SK-N-SH (cell line): ENCODE measurements around the gene ATG2A. TPM values are rescaled to one million over a fixed set of nuclear protein-coding genes. Genes with fewer than 3 reads are reported as not detected.
A peak's percentile ranks its signal among the peaks of the same experiment; 100 is the strongest.

ENCODE experiments used
- CTCF ChIA-PET: fragments of 300-600, 350-600 bp; formaldehyde crosslinking; extraction: SDS; loops from one replicate; lab custom pipeline; 2021; lab: Yijun Ruan, JAX
- POLR2A ChIA-PET: fragments of 350-600 bp; sonication (Branson Sonifier 250); formaldehyde crosslinking; extraction: SDS; loops from one replicate; lab custom pipeline; 2020; ENCODE audit warnings: antibody characterized with exemption, inconsistent platforms; lab: Yijun Ruan, JAX
- DNase-seq: peaks from one replicate; pipeline ENCODE4 v3.0.0; 2012
- H2AFZ ChIP-seq: fragments of 200-600 bp; sonication (generic); 2 replicates; pipeline ENCODE4 v1.8.1; 2016; ENCODE audit warnings: antibody characterized with exemption, mild to moderate bottlenecking, low read depth
- H3F3A ChIP-seq: fragments of 200-600 bp; sonication (generic); replicated peaks from 2 replicates; pipeline ENCODE3; 2016; ENCODE audit warnings: antibody characterized with exemption, mild to moderate bottlenecking; ENCODE audit not compliant: insufficient read depth
- H3K27ac ChIP-seq, 2 experiments: fragments of 200-500 bp in 1 of 2; fragments of 200-600 bp in 1 of 2; sonication (Bioruptor generic) in 1 of 2; sonication (generic), shearing (Covaris generic) in 1 of 2; 2 replicates each; pipeline versions ENCODE4 v1.5.1 to v1.6.1; 2014 to 2016; ENCODE audit warnings: low read depth in 2 of 2, inconsistent platforms in 1 of 2, low read length in 1 of 2, mild to moderate bottlenecking in 1 of 2, mixed read lengths in 1 of 2
- H3K27me3 ChIP-seq: fragments of 200-600 bp; sonication (generic), shearing (Covaris generic); 2 replicates; pipeline ENCODE4 v1.6.1; 2016; ENCODE audit warnings: mixed run types; ENCODE audit not compliant: insufficient read depth
- H3K36me3 ChIP-seq, 2 experiments: fragments of 200-500 bp in 1 of 2; fragments of 200-600 bp in 1 of 2; sonication (Bioruptor generic) in 1 of 2; sonication (generic) in 1 of 2; replicated peaks in 1 of 2; 2 replicates each; pipeline versions ENCODE3 to v1.5.1; 2014 to 2016; ENCODE audit warnings: low read length in 1 of 2, mild to moderate bottlenecking in 1 of 2; ENCODE audit not compliant: insufficient read depth in 2 of 2, control insufficient read depth in 1 of 2
- H3K4me1 ChIP-seq, 2 experiments: fragments of 200-500 bp in 1 of 2; fragments of 200-600 bp in 1 of 2; sonication (Bioruptor generic) in 1 of 2; sonication (generic), shearing (Covaris generic) in 1 of 2; 2 replicates each; pipeline versions ENCODE4 v1.5.1 to v1.6.1; 2014 to 2016; ENCODE audit warnings: low read depth in 1 of 2, low read length in 1 of 2, mixed run types in 1 of 2; ENCODE audit not compliant: insufficient read depth in 2 of 2, control insufficient read depth in 1 of 2
- H3K4me2 ChIP-seq: fragments of 200-600 bp; sonication (generic), shearing (Covaris generic); 2 replicates; pipeline ENCODE4 v1.6.1; 2017; ENCODE audit warnings: mixed run types
- H3K4me3 ChIP-seq, 2 experiments: fragments of 200-500 bp in 1 of 2; fragments of 200-600 bp in 1 of 2; sonication (Bioruptor generic) in 1 of 2; sonication (generic), shearing (Covaris generic) in 1 of 2; 2 replicates each; pipeline versions ENCODE4 v1.5.1 to v1.8.1; 2014 to 2016; ENCODE audit warnings: low read depth in 2 of 2, inconsistent platforms in 1 of 2, low read length in 1 of 2, mild to moderate bottlenecking in 1 of 2, mixed read lengths in 1 of 2, moderate library complexity in 1 of 2
- H3K79me2 ChIP-seq: fragments of 200-600 bp; sonication (generic); 2 replicates; pipeline ENCODE4 v1.8.1; 2017; ENCODE audit warnings: mild to moderate bottlenecking; ENCODE audit not compliant: insufficient read depth
- H3K9ac ChIP-seq: fragments of 200-600 bp; sonication (generic); 2 replicates; pipeline ENCODE4 v1.6.1; 2017; ENCODE audit warnings: mixed run types
- H3K9me2 ChIP-seq: fragments of 200-600 bp; sonication (generic); 2 replicates; pipeline ENCODE4 v1.6.1; 2017; ENCODE audit warnings: mixed run types
- H3K9me3 ChIP-seq: fragments of 200-600 bp; sonication (generic); 2 replicates; pipeline ENCODE4 v1.6.1; 2017; ENCODE audit warnings: mixed run types, mild to moderate bottlenecking, moderate library complexity
- H4K20me1 ChIP-seq: fragments of 200-600 bp; sonication (generic); 2 replicates; pipeline ENCODE4 v1.6.1; 2017; ENCODE audit warnings: mild to moderate bottlenecking, mixed run types; ENCODE audit not compliant: insufficient read depth
- CHD2 ChIP-seq: fragments of 150-350 bp; IDR thresholded peaks from 2 replicates; pipeline ENCODE4 v1.6.1; 2018; ENCODE audit warnings: low read length; ENCODE audit not compliant: partially characterized antibody
- ELF1 ChIP-seq: IDR thresholded peaks from 2 replicates; pipeline ENCODE4 v1.4.0; 2012
- EZH2phosphoT487 ChIP-seq: fragments of 200-600 bp; sonication (generic); IDR thresholded peaks from 2 replicates; pipeline ENCODE4 v1.6.1; 2017; ENCODE audit warnings: low read depth, mixed run types, mild to moderate bottlenecking, antibody characterized with exemption, moderate library complexity, borderline replicate concordance
- FOSL2 ChIP-seq: IDR thresholded peaks from 2 replicates; pipeline ENCODE4 v1.4.0; 2012; ENCODE audit warnings: low read depth, mild to moderate bottlenecking, moderate library complexity, borderline replicate concordance
- FOXJ3 ChIP-seq: sonication (generic); formaldehyde crosslinking; IDR thresholded peaks from 2 replicates; pipeline ENCODE4 v1.5.1; 2020; ENCODE audit warnings: mild to moderate bottlenecking, missing genetic modification reagents
- GABPA ChIP-seq: IDR thresholded peaks from 2 replicates; pipeline ENCODE4 v1.4.0; 2012; ENCODE audit warnings: low read depth, mild to moderate bottlenecking
- MAX ChIP-seq: IDR thresholded peaks from 2 replicates; pipeline ENCODE4 v1.4.0; 2012; ENCODE audit warnings: low read depth
- MEF2A ChIP-seq: IDR thresholded peaks from 2 replicates; pipeline ENCODE4 v1.4.0; 2012; ENCODE audit warnings: low read depth, borderline replicate concordance
- NRF1 ChIP-seq: IDR thresholded peaks from 2 replicates; pipeline ENCODE4 v1.6.1; 2012; ENCODE audit warnings: low read depth, mild to moderate bottlenecking, low read length
- POLR2AphosphoS5 ChIP-seq: IDR thresholded peaks from 2 replicates; pipeline ENCODE4 v1.6.1; 2012; ENCODE audit warnings: low read depth, low read length
- RCOR1 ChIP-seq: fragments of 150-350 bp; IDR thresholded peaks from 2 replicates; pipeline ENCODE4 v1.6.1; 2017; ENCODE audit warnings: antibody characterized with exemption, low read length
- RXRA ChIP-seq: IDR thresholded peaks from 2 replicates; pipeline ENCODE4 v1.4.0; 2012; ENCODE audit warnings: low read depth, mild to moderate bottlenecking, borderline replicate concordance
- SIN3A ChIP-seq: IDR thresholded peaks from 2 replicates; pipeline ENCODE4 v1.6.1; 2012; ENCODE audit warnings: low read depth, mild to moderate bottlenecking, low read length, moderate library complexity, borderline replicate concordance
- SMC3 ChIP-seq: IDR thresholded peaks from 2 replicates; pipeline ENCODE4 v1.6.1; 2012; ENCODE audit warnings: low read depth, low read length, improper control_type of control experiment
- TAF1 ChIP-seq: IDR thresholded peaks from 2 replicates; pipeline ENCODE4 v1.6.1; 2012; ENCODE audit warnings: low read depth, mild to moderate bottlenecking, low read length, moderate library complexity, borderline replicate concordance
- TEAD4 ChIP-seq: IDR thresholded peaks from 2 replicates; pipeline ENCODE4 v1.4.0; 2012; ENCODE audit warnings: mild to moderate bottlenecking, borderline replicate concordance; ENCODE audit not compliant: insufficient read depth
- USF2 ChIP-seq: fragments of 150-350 bp; IDR thresholded peaks from 2 replicates; pipeline ENCODE4 v1.6.1; 2017; ENCODE audit warnings: antibody characterized with exemption, low read length, low read depth, borderline replicate concordance
- ZBTB33 ChIP-seq: IDR thresholded peaks from 2 replicates; pipeline ENCODE4 v1.4.0; 2012; ENCODE audit warnings: low read depth, borderline replicate concordance
- WGBS: methylation state at CpG from one replicate; pipeline ENCODE4 v1.1.6; 2017; ENCODE audit warnings: low lambda C conversion rate; 5-methylcytosine and 5-hydroxymethylcytosine counted together
- polyA plus RNA-seq, 3 experiments: library from polyadenylated mRNA; depleted of rRNA; stranded (reverse); fragments of >200 nt; gene quantifications; 2 replicates each; pipeline ENCODE4 v1.2.3, GENCODE V29; 2012

Gene ATG2A
- polyA plus RNA-seq, 1 of the 3 experiments (the other 2 are of a cell fraction): 7.1 TPM

GRCh38 chr11:64879244-64879900 lies 37.6 kb downstream of the ATG2A start:
- Histone ChIP-seq H3K4me1 (peaks cover 6 to 32% of the 10 kb centered on the region in 2 experiments; a peak in 2 of 4 replicates), H3K27me3 (no peaks in the 10 kb centered on the region), H3K36me3 (peaks cover 3 to 5% of the 10 kb centered on the region in 2 experiments), H3K79me2 (peaks cover 40% of the 10 kb centered on the region), H2AFZ (peak overlapping the region; percentile 68), H3K4me3 (peak overlapping the region; percentile 88 to 95), H4K20me1 (peaks cover 24% of the 10 kb centered on the region), H3K27ac (peak overlapping the region; percentile 76 to 77), H3K9me2 (no peaks in the 10 kb centered on the region), H3F3A (no peaks in the 10 kb centered on the region), H3K9ac (peak overlapping the region; percentile 89), H3K9me3 (no peaks in the 10 kb centered on the region), H3K4me2 (peak overlapping the region; percentile 98)
- POLR2A ChIA-PET: interaction anchor here (1.3 to 1.7 kb wide), 2 partner anchors 9 to 23 kb away, joined by 5 to 8 read pairs; no protein-coding TSS in a partner anchor
- WGBS: 27% methylated on average over 16 of the region's 16 CpGs
- CTCF ChIA-PET: interaction anchor here (0.7 to 26.7 kb wide), 9 partner anchors 8 to 238 kb away, joined by 3 to 530 read pairs (median 5); partner anchors contain the start of genes ATG2A, CDC42BPG and ZNHIT2
- TF ChIP-seq MEF2A (no peak), RXRA (no peak)
- DNase-seq: no peak

- peaks cover 8% of the 10 kb centered on the region in 2 experiments for H3K36me3 ChIP-seq
- peaks cover 6 to 32% of the 10 kb centered on the region in 2 experiments; a peak in 2 of 4 replicates for H3K4me1 ChIP-seq
- H3K9ac ChIP-seq: peak within 1 kb of the TSS; percentile 89
- no peaks in the 10 kb centered on the region for H3K9me2 ChIP-seq
- H3K79me2 ChIP-seq: peaks cover 47% of the 10 kb centered on the region
- WGBS: 0% methylated on average over 14 of the region's 75 CpGs
- H3K4me2 ChIP-seq: peak within 1 kb of the TSS; percentile 98
- POLR2A ChIA-PET: interaction anchor here (0.9 to 1.7 kb wide), 5 partner anchors 10 to 243 kb away, joined by 4 to 8 read pairs (median 5); partner anchors contain the start of genes FAU, MEN1 and MRPL49
- DNase-seq: peak; percentile 100
- peaks cover 29% of the 10 kb centered on the region for H4K20me1 ChIP-seq
- H3F3A ChIP-seq: no peaks in the 10 kb centered on the region
- H3K9me3 ChIP-seq: no peaks in the 10 kb centered on the region
- H3K27ac ChIP-seq: peak within 1 kb of the TSS; percentile 76 to 77
- CTCF ChIA-PET: interaction anchor here (0.6 to 26.7 kb wide), 15 partner anchors 9 to 239 kb away, joined by 3 to 530 read pairs (median 3); partner anchors contain the start of genes ATG2A, CDC42BPG and ZNHIT2
- no peaks in the 10 kb centered on the region for H3K27me3 ChIP-seq
- peak within 1 kb of the TSS; percentile 95 to 96 for H3K4me3 ChIP-seq
- H2AFZ ChIP-seq: peak within 1 kb of the TSS; percentile 89
- TF ChIP-seq TAF1 (peak; percentile 97), TEAD4 (no peak), POLR2AphosphoS5 (peak; percentile 96), GABPA (no peak), FOXJ3 (CRISPR knock-in tag) (peak; percentile 54; the same call in 1 of the 2 replicates), SIN3A (peak; percentile 86; the same call in 1 of the 2 replicates), RCOR1 (peak; percentile 35; the same call in 1 of the 2 replicates), FOSL2 (no peak), NRF1 (peak; percentile 86), MAX (no peak; the same call in 1 of the 2 replicates), SMC3 (peak; percentile 58), CHD2 (peak; percentile 99), EZH2phosphoT487 (no peak), RXRA (no peak), ZBTB33 (peak; percentile 97), USF2 (no peak), ELF1 (no peak)
These were observed 38.3 kb downstream of the ATG2A start, which contains the start of gene EHD1 for GRCh38 chr11:64878494-64879243. Gene EHD1 (minus strand): TSS chr11:64878621. CDS start chr11:64878464, 157 bp downstream.
